ENCODE measurements around the gene WIPF3. TPM values are rescaled to one million over a fixed set of nuclear protein-coding genes. Genes with fewer than 3 reads are reported as not detected.

The WIPF3 gene
- total and polyA plus RNA-seq, 4 donors: 0.10 to 0.23 (median 0.14) TPM; not detected in 1

GRCh38 chr7:29948587-29948986 lies 142.3 kb downstream of the WIPF3 start:
- Histone ChIP-seq H3K27me3 (ENCODE audit: control insufficient read depth in 4 of 4, insufficient read depth in 4 of 4, low read length in 3 of 4) (no peaks in the 10 kb centered on the region), H3K9ac (ENCODE audit: low read depth in 1 of 2, low read length in 2 of 2) (no peak overlapping the region), H3K9me3 (ENCODE audit: control insufficient read depth in 4 of 4, low read length in 3 of 4) (peaks cover 0 to 2% (median 0%) of the 10 kb centered on the region in 4 donors), H3K4me1 (ENCODE audit: control insufficient read depth in 4 of 4, insufficient read depth in 4 of 4, low read length in 3 of 4) (no peaks in the 10 kb centered on the region), H3K27ac (ENCODE audit: low read depth in 1 of 2, low read length in 2 of 2) (no peak overlapping the region), H3K4me3 (ENCODE audit: low read depth in 1 of 3, low read length in 3 of 3) (no peak overlapping the region), H3K36me3 (ENCODE audit: control insufficient read depth in 4 of 4, insufficient read depth in 3 of 4, low read depth in 1 of 4, low read length in 3 of 4) (no peaks in the 10 kb centered on the region)
- DNase-seq (ENCODE audit: low spot score): no peak
- whole genome bisulfite sequencing: 76% methylated on average over 2 of the region's 2 CpGs
- no peak for TF ChIP-seq FOXA1 (IDR thresholded peaks at IDR 0.05)
- no peak for TF ChIP-seq CTCF (IDR thresholded peaks at IDR 0.05; ENCODE audit: low read depth, low read length, missing input control)
- TF ChIP-seq JUND (IDR thresholded peaks at IDR 0.05): no peak
- TF ChIP-seq EGR1 (IDR thresholded peaks at IDR 0.05; ENCODE audit: low read depth in 2 of 2): no peak
- no peak for TF ChIP-seq FOXA2 (IDR thresholded peaks at IDR 0.05)
- no peak for TF ChIP-seq ZBTB33 (IDR thresholded peaks at IDR 0.05)
- TF ChIP-seq YY1 (IDR thresholded peaks at IDR 0.05): no peak
- TF ChIP-seq HNF4A (conservative IDR thresholded peaks at IDR 0.05): no peak
- TF ChIP-seq NR2F2 (IDR thresholded peaks at IDR 0.05): no peak
- TF ChIP-seq SP1 (IDR thresholded peaks at IDR 0.05): no peak
- no peak for TF ChIP-seq RXRA (IDR thresholded peaks at IDR 0.05)
- no peak for TF ChIP-seq REST (IDR thresholded peaks at IDR 0.05)
- no peak for TF ChIP-seq MAX (IDR thresholded peaks at IDR 0.05)

GRCh38 chr7:29950480-29950879 lies 144.2 kb downstream of the WIPF3 start:
- 91% methylated on average over 8 of the region's 8 CpGs for whole genome bisulfite sequencing
- no peak for DNase-seq (ENCODE audit: low spot score)
- Histone ChIP-seq H3K9ac (ENCODE audit: low read depth in 1 of 2, low read length in 2 of 2) (no peak overlapping the region), H3K36me3 (ENCODE audit: control insufficient read depth in 4 of 4, insufficient read depth in 3 of 4, low read depth in 1 of 4, low read length in 3 of 4) (no peaks in the 10 kb centered on the region), H3K4me3 (ENCODE audit: low read depth in 1 of 3, low read length in 3 of 3) (no peak overlapping the region), H3K9me3 (ENCODE audit: control insufficient read depth in 4 of 4, low read length in 3 of 4) (peaks cover 0 to 2% (median 0%) of the 10 kb centered on the region in 4 donors), H3K4me1 (ENCODE audit: control insufficient read depth in 4 of 4, insufficient read depth in 4 of 4, low read length in 3 of 4) (no peaks in the 10 kb centered on the region), H3K27me3 (ENCODE audit: control insufficient read depth in 4 of 4, insufficient read depth in 4 of 4, low read length in 3 of 4) (no peaks in the 10 kb centered on the region), H3K27ac (ENCODE audit: low read depth in 1 of 2, low read length in 2 of 2) (no peak overlapping the region)
- no peak for TF ChIP-seq ZBTB33 (IDR thresholded peaks at IDR 0.05)
- TF ChIP-seq CTCF (IDR thresholded peaks at IDR 0.05; ENCODE audit: low read depth, low read length, missing input control): no peak
- TF ChIP-seq HNF4G (IDR thresholded peaks at IDR 0.05): no peak
- no peak for TF ChIP-seq JUND (IDR thresholded peaks at IDR 0.05)
- no peak for TF ChIP-seq EGR1 (IDR thresholded peaks at IDR 0.05; ENCODE audit: low read depth in 2 of 2)
- no peak for TF ChIP-seq REST (IDR thresholded peaks at IDR 0.05)
- no peak for TF ChIP-seq HNF4A (conservative IDR thresholded peaks at IDR 0.05)

Measured in liver (tissue), 9 donors.